Skeletal muscle satellite cell (primary cell): ENCODE measurements around the gene CDC42EP3.

Source experiments
- H3K27me3 ChIP-seq: 2 replicates; pipeline ENCODE4 v1.7.0; 2013; ENCODE audit warnings: low read length; ENCODE audit not compliant: control insufficient read depth, insufficient read depth
- H3K36me3 ChIP-seq: 2 replicates; pipeline ENCODE4 v1.7.0; 2013; ENCODE audit warnings: mild to moderate bottlenecking, control low read depth, low read length; ENCODE audit not compliant: insufficient read depth
- H3K4me1 ChIP-seq: 2 replicates; pipeline ENCODE4 v1.7.0; 2013; ENCODE audit warnings: low read length; ENCODE audit not compliant: control insufficient read depth, insufficient read depth
- H3K4me2 ChIP-seq: 2 replicates; pipeline ENCODE4 v1.7.0; 2013; ENCODE audit warnings: mild to moderate bottlenecking, low read length
- H3K4me3 ChIP-seq: 2 replicates; pipeline ENCODE4 v1.7.0; 2013; ENCODE audit warnings: low read length
- H3K9ac ChIP-seq: 2 replicates; pipeline ENCODE4 v1.7.0; 2013; ENCODE audit warnings: mild to moderate bottlenecking, low read depth, low read length, moderate library complexity
- H3K9me3 ChIP-seq: replicated peaks from 2 replicates; pipeline ENCODE4 v1.7.0; 2013; ENCODE audit warnings: mild to moderate bottlenecking, control low read depth, low read length

Gene CDC42EP3

GRCh38 chr2:37654932-37655841 is 16.3 kb downstream of the CDC42EP3 start:
- Histone ChIP-seq H3K9ac (peak overlapping the region; percentile 32), H3K9me3 (no peaks in the 10 kb centered on the region), H3K27me3 (no peaks in the 10 kb centered on the region), H3K4me3 (peak overlapping the region; percentile 31), H3K36me3 (peaks cover 91% of the 10 kb centered on the region), H3K4me2 (peak overlapping the region; percentile 67), H3K4me1 (peaks cover 96% of the 10 kb centered on the region)

GRCh38 chr2:37654419-37654818 is 17.0 kb downstream of the CDC42EP3 start:
- Histone ChIP-seq H3K4me3 (peak overlapping the region; percentile 31), H3K4me2 (peak overlapping the region; percentile 67), H3K9me3 (no peaks in the 10 kb centered on the region), H3K9ac (peak overlapping the region; percentile 32), H3K27me3 (no peaks in the 10 kb centered on the region), H3K4me1 (peaks cover 96% of the 10 kb centered on the region), H3K36me3 (peaks cover 90% of the 10 kb centered on the region)

GRCh38 chr2:37653805-37654378 is 17.6 kb downstream of the CDC42EP3 start:
- Histone ChIP-seq H3K4me1 (peaks cover 96% of the 10 kb centered on the region), H3K9me3 (no peaks in the 10 kb centered on the region), H3K4me3 (peak overlapping the region; percentile 31), H3K9ac (peak overlapping the region; percentile 32), H3K4me2 (peak overlapping the region; percentile 67), H3K27me3 (no peaks in the 10 kb centered on the region), H3K36me3 (peaks cover 86% of the 10 kb centered on the region)

- H3K36me3 ChIP-seq, result peaks cover 83% of the 10 kb centered on the region
- peak overlapping the region; percentile 32 for H3K9ac ChIP-seq
- peak overlapping the region; percentile 30 for H3K4me3 ChIP-seq
These were observed 18.3 kb downstream of the CDC42EP3 start for GRCh38 chr2:37653093-37653492.

GRCh38 chr2:37652199-37652640 is 19.2 kb downstream of the CDC42EP3 start:
- Histone ChIP-seq H3K4me3 (no peak overlapping the region), H3K9ac (no peak overlapping the region), H3K4me1 (peaks cover 96% of the 10 kb centered on the region), H3K27me3 (no peaks in the 10 kb centered on the region), H3K4me2 (peak overlapping the region; percentile 67), H3K9me3 (no peaks in the 10 kb centered on the region), H3K36me3 (peaks cover 83% of the 10 kb centered on the region)

More at GRCh38 chr2:37653093-37653492, 18.3 kb downstream of the CDC42EP3 start:
- Histone ChIP-seq H3K4me2 (peak overlapping the region; percentile 67), H3K9me3 (no peaks in the 10 kb centered on the region), H3K27me3 (no peaks in the 10 kb centered on the region), H3K4me1 (peaks cover 96% of the 10 kb centered on the region)

- Histone ChIP-seq H3K9ac (no peak overlapping the region), H3K4me1 (peaks cover 96% of the 10 kb centered on the region), H3K9me3 (no peaks in the 10 kb centered on the region), H3K4me3 (no peak overlapping the region), H3K4me2 (no peak overlapping the region), H3K27me3 (no peaks in the 10 kb centered on the region), H3K36me3 (peaks cover 85% of the 10 kb centered on the region)
These were observed 20.8 kb downstream of the CDC42EP3 start for GRCh38 chr2:37650548-37651093.

- Histone ChIP-seq H3K9me3 (no peaks in the 10 kb centered on the region), H3K27me3 (no peaks in the 10 kb centered on the region), H3K36me3 (peaks cover 85% of the 10 kb centered on the region), H3K9ac (no peak overlapping the region), H3K4me1 (peaks cover 96% of the 10 kb centered on the region), H3K4me2 (no peak overlapping the region), H3K4me3 (no peak overlapping the region)
These were observed 21.9 kb downstream of the CDC42EP3 start for GRCh38 chr2:37649518-37649917.

GRCh38 chr2:37648331-37649011 is 23.0 kb downstream of the CDC42EP3 start:
- Histone ChIP-seq H3K27me3 (no peaks in the 10 kb centered on the region), H3K9me3 (no peaks in the 10 kb centered on the region), H3K36me3 (peaks cover 85% of the 10 kb centered on the region), H3K4me3 (peak overlapping the region; percentile 4), H3K9ac (no peak overlapping the region), H3K4me1 (peaks cover 96% of the 10 kb centered on the region), H3K4me2 (peak overlapping the region; percentile 31)

- Histone ChIP-seq H3K36me3 (peaks cover 85% of the 10 kb centered on the region), H3K4me1 (peaks cover 96% of the 10 kb centered on the region), H3K9me3 (no peaks in the 10 kb centered on the region), H3K4me2 (peak overlapping the region; percentile 16), H3K4me3 (peak overlapping the region; percentile 4), H3K9ac (no peak overlapping the region), H3K27me3 (no peaks in the 10 kb centered on the region)
These were observed 23.5 kb downstream of the CDC42EP3 start for GRCh38 chr2:37647971-37648330.

GRCh38 chr2:37645836-37646235 is 25.6 kb downstream of the CDC42EP3 start:
- no peaks in the 10 kb centered on the region for H3K9me3 ChIP-seq
- peaks cover 99% of the 10 kb centered on the region for H3K4me1 ChIP-seq
- H3K27me3 ChIP-seq, result no peaks in the 10 kb centered on the region
- H3K4me2 ChIP-seq, result peak overlapping the region; percentile 16
- H3K36me3 ChIP-seq, result peaks cover 92% of the 10 kb centered on the region
- H3K4me3 ChIP-seq, result no peak overlapping the region
- H3K9ac ChIP-seq, result no peak overlapping the region

GRCh38 chr2:37645362-37645761 is 26.1 kb downstream of the CDC42EP3 start:
- no peak overlapping the region for H3K4me3 ChIP-seq
- no peaks in the 10 kb centered on the region for H3K9me3 ChIP-seq
- peaks cover 88% of the 10 kb centered on the region for H3K36me3 ChIP-seq
- H3K4me2 ChIP-seq, result peak overlapping the region; percentile 16
- H3K27me3 ChIP-seq, result no peaks in the 10 kb centered on the region
- H3K9ac ChIP-seq, result peak overlapping the region; percentile 2
- H3K4me1 ChIP-seq, result peaks cover 96% of the 10 kb centered on the region
